Right lobe of liver (tissue), 6 donors: ENCODE data around the gene MFRP. TPM values are rescaled to one million over a fixed set of nuclear protein-coding genes. Genes with fewer than 3 reads are reported as not detected.

ENCODE experiments used
- ATAC-seq, 4 donors: fragments of 200-7000 bp; cut with Tn5 transposase; one replicate each; pipeline ENCODE4 v1.9.1; 2020; ENCODE audit warnings: mild to moderate bottlenecking in 4 of 4, moderate library complexity in 4 of 4
- DNase-seq, 3 donors: peaks; one replicate each; pipeline ENCODE4 v3.0.0-alpha.2; 2020
- H3K27ac ChIP-seq, 3 donors: fragments of 200-600 bp; one replicate each; pipeline ENCODE4 v1.8.0; 2022
- H3K27me3 ChIP-seq, 2 donors: fragments of 200-600 bp; one replicate each; pipeline ENCODE4 v1.8.0; 2022
- H3K36me3 ChIP-seq, 4 donors: fragments of 200-600 bp; sonication (generic) in 1 of 4; one replicate each; pipeline versions ENCODE4 v1.5.1 to v1.8.0; 2017 to 2022; ENCODE audit warnings: control low read depth in 1 of 4
- H3K4me1 ChIP-seq, 4 donors: fragments of 200-600 bp; sonication (generic) in 1 of 4; one replicate each; pipeline versions ENCODE4 v1.5.1 to v1.8.0; 2017 to 2022; ENCODE audit warnings: control low read depth in 1 of 4
- H3K4me3 ChIP-seq, 3 donors: fragments of 200-600 bp; one replicate each; pipeline ENCODE4 v1.8.0; 2022
- H3K9me3 ChIP-seq, 4 donors: fragments of 200-600 bp; sonication (generic) in 1 of 4; one replicate each; pipeline versions ENCODE4 v1.5.1 to v1.8.0; 2017 to 2022; ENCODE audit warnings: control low read depth in 1 of 4
- POLR2A ChIP-seq: fragments of 450-650 bp; IDR thresholded peaks from one replicate; pipeline ENCODE4 v1.6.1; 2017; ENCODE audit warnings: antibody characterized with exemption, mild to moderate bottlenecking
- WGBS: methylation state at CpG from one replicate; pipeline ENCODE4 v1.1.6; 2018; ENCODE audit warnings: low coverage, low lambda C conversion rate; ENCODE audit not compliant: insufficient coverage; ENCODE audit errors: missing lambda C conversion rate; 5-methylcytosine and 5-hydroxymethylcytosine counted together
- intact Hi-C, 2 donors: fragments of 100-400 bp; cut with DNase I; formaldehyde crosslinking; loops; one replicate each; pipeline versions ENCODE4 v1.11.2 to v1.14.1; 2022
- total RNA-seq, 6 experiments: library from RNA; depleted of rRNA in 2 of 6; stranded (reverse); fragments of >200 nt in 2 of 6; fragmentation: NEBNext Ultra II Directional in 3 of 6; extraction: Animal tissue kit (Norgen Biotek cat#: 25700) in 3 of 6; gene quantifications; one replicate each; pipeline versions ENCODE4 v1.1.0 to v1.2.4, GENCODE V29; 2016 to 2023
- TF ChIP-seq, protein P1 (sequence below), 4 donors: fragments of 200-600 bp in 3 of 4; fragments of 450-650 bp in 1 of 4; IDR thresholded peaks; one replicate each; pipeline versions ENCODE4 v1.5.1 to v1.8.0; 2016 to 2022; ENCODE audit warnings: antibody characterized with exemption in 4 of 4, mild to moderate bottlenecking in 2 of 4
- donor health status: DM: no; HTN: yes; CAD: no.
- donor health status: DM: no; HTN: no; CAD: no.
- donor health status: DM: no; HTN: no; CAD: no.
- donor health status: DM: no; HTN: yes; CAD: no.
- donor health status: DM: no; HTN: yes; CAD: no.

Gene MFRP
- total RNA-seq, 6 experiments from 2014 or later = not detected

DNA sequence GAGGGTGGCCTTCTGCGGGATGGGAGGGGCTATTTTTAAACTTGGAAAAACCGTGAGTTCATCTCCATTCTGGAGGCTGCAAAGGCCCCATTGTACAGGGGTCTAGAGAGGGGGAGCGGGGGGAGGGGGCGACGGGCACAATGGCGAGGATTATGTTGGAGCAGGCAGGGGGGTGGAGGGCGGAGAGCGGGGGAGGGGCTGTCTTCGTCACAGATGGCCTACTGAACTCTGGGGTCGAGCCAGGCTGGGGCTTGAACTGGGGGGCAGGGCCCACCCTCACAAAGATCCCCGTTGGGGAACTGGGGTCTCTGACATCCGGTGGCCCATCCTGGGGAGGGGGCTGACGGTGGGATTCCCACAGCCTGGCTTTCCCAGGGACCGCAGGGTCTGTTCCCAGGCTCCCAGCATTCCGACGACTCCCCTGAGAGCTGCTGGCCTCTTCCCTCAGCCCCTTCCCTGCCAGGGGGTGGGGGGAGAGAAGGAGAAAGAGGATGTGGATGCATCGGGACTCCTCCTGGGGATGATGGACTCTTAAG is 26.2 kb downstream of the MFRP start:
- 29% methylated on average over 10 of the region's 17 CpGs for WGBS
- Histone ChIP-seq H3K27ac (peak overlapping the region in 2 of 3 donors; percentile 50 to 75), H3K27me3 (peaks cover 0 to 4% of the 10 kb centered on the region in 2 donors), H3K9me3 (no peaks in the 10 kb centered on the region), H3K36me3 (no peaks in the 10 kb centered on the region), H3K4me1 (peaks cover 0 to 25% (median 4%) of the 10 kb centered on the region in 4 donors), H3K4me3 (peak overlapping the region in 2 of 3 donors; percentile 39 to 42)
- DNase-seq (peak in 1 of 3 donors; percentile 52), ATAC-seq (no peak)
- intact Hi-C loops = no loop called here
- TF ChIP-seq, protein P1, sequence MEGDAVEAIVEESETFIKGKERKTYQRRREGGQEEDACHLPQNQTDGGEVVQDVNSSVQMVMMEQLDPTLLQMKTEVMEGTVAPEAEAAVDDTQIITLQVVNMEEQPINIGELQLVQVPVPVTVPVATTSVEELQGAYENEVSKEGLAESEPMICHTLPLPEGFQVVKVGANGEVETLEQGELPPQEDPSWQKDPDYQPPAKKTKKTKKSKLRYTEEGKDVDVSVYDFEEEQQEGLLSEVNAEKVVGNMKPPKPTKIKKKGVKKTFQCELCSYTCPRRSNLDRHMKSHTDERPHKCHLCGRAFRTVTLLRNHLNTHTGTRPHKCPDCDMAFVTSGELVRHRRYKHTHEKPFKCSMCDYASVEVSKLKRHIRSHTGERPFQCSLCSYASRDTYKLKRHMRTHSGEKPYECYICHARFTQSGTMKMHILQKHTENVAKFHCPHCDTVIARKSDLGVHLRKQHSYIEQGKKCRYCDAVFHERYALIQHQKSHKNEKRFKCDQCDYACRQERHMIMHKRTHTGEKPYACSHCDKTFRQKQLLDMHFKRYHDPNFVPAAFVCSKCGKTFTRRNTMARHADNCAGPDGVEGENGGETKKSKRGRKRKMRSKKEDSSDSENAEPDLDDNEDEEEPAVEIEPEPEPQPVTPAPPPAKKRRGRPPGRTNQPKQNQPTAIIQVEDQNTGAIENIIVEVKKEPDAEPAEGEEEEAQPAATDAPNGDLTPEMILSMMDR (IDR thresholded peaks at IDR 0.05) = no peak
- TF ChIP-seq POLR2A = no peak

- no peak for TF ChIP-seq POLR2A
- TF ChIP-seq, protein P1 (IDR thresholded peaks at IDR 0.05) = no peak
- H3K4me1 ChIP-seq = peaks cover 0 to 25% (median 4%) of the 10 kb centered on the region in 4 donors
- no peak overlapping the region for H3K27ac ChIP-seq
- H3K36me3 ChIP-seq = no peaks in the 10 kb centered on the region
- intact Hi-C loops = no loop called here
- no peak overlapping the region for H3K4me3 ChIP-seq
- DNase-seq = peak in 1 of 3 donors; percentile 56
- H3K9me3 ChIP-seq = no peaks in the 10 kb centered on the region
- peaks cover 0 to 4% of the 10 kb centered on the region in 2 donors for H3K27me3 ChIP-seq
- ATAC-seq = peak; percentile 22 to 45 (median 30)
- WGBS = 63% methylated on average over 8 of the region's 11 CpGs
Observed at GRCh38 chr11:119319700-119320239, 26.7 kb downstream of the MFRP start.

DNA sequence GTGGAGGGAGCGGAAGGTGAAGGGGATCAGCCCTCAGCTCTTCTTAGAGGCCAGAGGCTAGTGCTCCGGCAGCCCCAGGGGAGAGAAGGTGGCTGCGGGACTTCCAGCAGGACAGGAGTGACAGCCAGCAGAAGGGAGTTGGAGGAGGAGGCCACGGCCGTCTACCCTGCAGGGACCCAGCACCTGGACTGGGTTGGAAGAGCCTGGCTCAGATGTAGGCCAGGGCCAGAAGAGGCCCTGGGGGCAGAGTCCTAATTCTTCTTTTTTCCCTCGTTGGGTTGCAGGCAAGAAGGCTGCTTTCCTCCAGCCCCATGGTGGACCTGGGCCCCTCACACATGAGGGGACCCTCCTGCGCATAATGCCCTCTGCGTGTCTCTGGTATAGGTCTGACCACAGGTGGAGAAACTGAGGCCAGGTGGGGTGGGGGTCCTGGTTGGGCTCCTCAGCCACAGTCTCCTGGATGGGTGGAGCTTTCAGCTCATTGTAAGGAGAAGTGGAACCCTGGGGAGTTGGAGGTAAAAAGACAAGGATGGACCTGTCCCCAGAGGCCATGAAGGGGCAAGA is 27.3 kb downstream of the MFRP start:
- Histone ChIP-seq H3K4me3 (no peak overlapping the region), H3K27ac (peak overlapping the region in 2 of 3 donors; percentile 33 to 59), H3K4me1 (peaks cover 0 to 25% (median 4%) of the 10 kb centered on the region in 4 donors), H3K9me3 (no peaks in the 10 kb centered on the region), H3K27me3 (peaks cover 0 to 4% of the 10 kb centered on the region in 2 donors), H3K36me3 (no peaks in the 10 kb centered on the region)
- intact Hi-C loops = no loop called here
- WGBS = 84% methylated on average over 5 of the region's 8 CpGs
- no peak for TF ChIP-seq POLR2A
- TF ChIP-seq, protein P1 (IDR thresholded peaks at IDR 0.05) = no peak
- DNase-seq = peak in 1 of 3 donors; percentile 47
- ATAC-seq = peak in 1 of 4 donors; percentile 1

- H3K9me3 ChIP-seq = no peaks in the 10 kb centered on the region
- 49% methylated on average over 4 of the region's 22 CpGs for WGBS
- H3K4me3 ChIP-seq = no peak overlapping the region
- H3K4me1 ChIP-seq = peaks cover 0 to 25% (median 4%) of the 10 kb centered on the region in 4 donors
- peak in 1 of 3 donors; percentile 50 for DNase-seq
- peak in 3 of 4 donors; percentile 1 to 28 (median 1) for ATAC-seq
- intact Hi-C loops = no loop called here
- peaks cover 0 to 4% of the 10 kb centered on the region in 2 donors for H3K27me3 ChIP-seq
- H3K27ac ChIP-seq = peak overlapping the region in 2 of 3 donors; percentile 33 to 59
- TF ChIP-seq, protein P1 (IDR thresholded peaks at IDR 0.05) = no peak
- no peak for TF ChIP-seq POLR2A
- no peaks in the 10 kb centered on the region for H3K36me3 ChIP-seq
Observed at GRCh38 chr11:119318240-119319135, 28.0 kb downstream of the MFRP start.
